ENCODE results near the gene SH2D4B. TPM values are rescaled to one million over a fixed set of nuclear protein-coding genes. Genes with fewer than 3 reads are reported as not detected.

SH2D4B gene
- total and polyA plus RNA-seq, 10 of the 15 experiments (the other 5 are each of a cell fraction or from before 2014, with no cell fraction given), result 0.04 to 0.21 (median 0.13) TPM; not detected in 5

- Histone ChIP-seq H3K27me3 (replicated peaks in 1 of 2; ENCODE audit: control insufficient read depth in 2 of 2, insufficient read depth in 2 of 2, low read length in 1 of 2) (no peaks in the 10 kb centered on the region; a peak in 1 of 4 replicates), H2AFZ (ENCODE audit: control insufficient read depth, low read depth, low read length) (no peak overlapping the region), H4K20me1 (ENCODE audit: control insufficient read depth, insufficient read depth) (no peaks in the 10 kb centered on the region), H3K36me3 (ENCODE audit: control insufficient read depth in 2 of 2, insufficient read depth in 2 of 2, low read length in 1 of 2) (no peaks in the 10 kb centered on the region), H3K27ac (ENCODE audit: control insufficient read depth, insufficient read depth) (no peak overlapping the region), H3K9me3 (replicated peaks; ENCODE audit: control insufficient read depth, insufficient read depth, low read length) (no peaks in the 10 kb centered on the region), H3K4me1 (ENCODE audit: control insufficient read depth, insufficient read depth, low read length) (no peaks in the 10 kb centered on the region), H3K4me3 (no peak overlapping the region), H3K79me2 (ENCODE audit: control insufficient read depth, insufficient read depth, low read length) (no peaks in the 10 kb centered on the region), H3K9ac (ENCODE audit: control insufficient read depth, insufficient read depth, low read length) (no peak overlapping the region), H3K4me2 (ENCODE audit: control insufficient read depth, insufficient read depth) (no peak overlapping the region)
- in situ Hi-C loops (cut with MboI), result no loop called here
- ChIA-PET SMC1A (ENCODE audit: uncharacterized antibody, unreplicated experiment) (interaction anchor here (1.7 kb wide), 1 partner anchor 10 kb away, joined by 6 read pairs; no protein-coding TSS in a partner anchor), CTCF (interaction anchor here (0.5 to 4.2 kb wide), 5 partner anchors 11 to 507 kb away, joined by 3 to 31 read pairs (median 4); no protein-coding TSS in a partner anchor), POLR2A (no interaction called here), RAD21 (ENCODE audit: unreplicated experiment) (no interaction called here)
- ATAC-seq (no peak), DNase-seq (ENCODE audit: low read depth, low spot score) (no peak), FAIRE-seq (no peak)
- BruUV-seq (replicated peaks), result no TSS peak
- WGBS (ENCODE audit: insufficient coverage, insufficient replicate concordance, low lambda C conversion rate, missing lambda C conversion rate), result 8% methylated on average over 3 of the region's 3 CpGs
- intact Hi-C loops (cut with micrococcal nuclease; ENCODE audit: unreplicated experiment), result no loop called here
- TF ChIP-seq SMAD5 (IDR thresholded peaks at IDR 0.05; ENCODE audit: low read depth) (no peak), YY1 (IDR thresholded peaks at IDR 0.05; ENCODE audit: low read depth, low read length) (no peak), PML (IDR thresholded peaks at IDR 0.05; ENCODE audit: low read length) (no peak), SMC3 (IDR thresholded peaks at IDR 0.05; ENCODE audit: borderline replicate concordance, low read length) (no peak), FOS (IDR thresholded peaks at IDR 0.05; ENCODE audit: borderline replicate concordance, extremely low read depth, insufficient read length) (no peak), MTA2 (IDR thresholded peaks at IDR 0.05; ENCODE audit: low read depth) (no peak), IRF4 (IDR thresholded peaks at IDR 0.05; ENCODE audit: low read depth, low read length) (no peak), ATF7 (IDR thresholded peaks at IDR 0.05; ENCODE audit: low read depth) (no peak), EGR1 (IDR thresholded peaks at IDR 0.05; ENCODE audit: borderline replicate concordance in 1 of 2, low read depth in 2 of 2, low read length in 2 of 2) (no peak), CEBPZ (IDR thresholded peaks at IDR 0.05; ENCODE audit: low read depth, low read length) (no peak), JUND (IDR thresholded peaks at IDR 0.05; ENCODE audit: low read depth, low read length) (no peak), RAD21 (IDR thresholded peaks at IDR 0.05; ENCODE audit: insufficient read depth, low read depth, low read length) (no peak), EED (IDR thresholded peaks at IDR 0.05; ENCODE audit: low read depth) (no peak), ATF2 (IDR thresholded peaks at IDR 0.05; ENCODE audit: low read length) (no peak), CBX5 (IDR thresholded peaks at IDR 0.05; ENCODE audit: low read depth) (no peak), CUX1 (IDR thresholded peaks at IDR 0.05; ENCODE audit: insufficient replicate concordance, low read depth, low read length) (no peak)
Measured at GRCh38 chr10:80672613-80673012, 134.9 kb downstream of the SH2D4B start.
